Trophoblast cell (in vitro differentiated cells and primary cell): ENCODE measurements around the gene UBE2H.
"Not testable (repeated sequence)": the region's sequence is repeated elsewhere in the genome, so short reads cannot be mapped to it uniquely, and the experiment has no call there.

Source experiments
- DNase-seq, 2 donors: peaks; one replicate each; pipeline ENCODE4 v3.0.0-alpha.2; 2016
- H2AFZ ChIP-seq: 2 replicates; pipeline ENCODE4 v1.6.1; 2013; ENCODE audit warnings: low read length, moderate library complexity, mild to moderate bottlenecking; ENCODE audit not compliant: insufficient read depth, poor library complexity
- H2AK5ac ChIP-seq: 2 replicates; pipeline ENCODE4 v1.6.1; 2013; ENCODE audit warnings: mild to moderate bottlenecking, low read length
- H2BK120ac ChIP-seq: 2 replicates; pipeline ENCODE4 v1.6.1; 2013; ENCODE audit warnings: low read length, mild to moderate bottlenecking, moderate library complexity; ENCODE audit not compliant: insufficient read depth, poor library complexity
- H2BK12ac ChIP-seq: 2 replicates; pipeline ENCODE4 v1.6.1; 2013; ENCODE audit warnings: mild to moderate bottlenecking, low read length, moderate library complexity
- H2BK5ac ChIP-seq: 2 replicates; pipeline ENCODE4 v1.6.1; 2013; ENCODE audit warnings: low read length, low read depth, moderate library complexity, mild to moderate bottlenecking; ENCODE audit not compliant: poor library complexity
- H3K14ac ChIP-seq: 2 replicates; pipeline ENCODE4 v1.6.1; 2013; ENCODE audit warnings: mild to moderate bottlenecking, low read length
- H3K18ac ChIP-seq: 2 replicates; pipeline ENCODE4 v1.6.1; 2013; ENCODE audit warnings: mild to moderate bottlenecking, low read length
- H3K23ac ChIP-seq: 2 replicates; pipeline ENCODE4 v1.6.1; 2013; ENCODE audit warnings: low read length
- H3K27ac ChIP-seq: 2 replicates; pipeline ENCODE4 v1.5.1; 2013; ENCODE audit warnings: low read depth, mild to moderate bottlenecking, inconsistent platforms, low read length, moderate library complexity
- H3K27me3 ChIP-seq: 2 replicates; pipeline ENCODE4 v1.6.1; 2013; ENCODE audit warnings: inconsistent platforms, mild to moderate bottlenecking, low read length, moderate library complexity; ENCODE audit not compliant: insufficient read depth
- H3K36me3 ChIP-seq, 2 experiments: 1 replicate in 1 of 2; 2 replicates in 1 of 2; pipeline ENCODE4 v1.6.1; 2013; ENCODE audit warnings: low read length in 2 of 2, mild to moderate bottlenecking in 2 of 2, moderate library complexity in 1 of 2; ENCODE audit not compliant: insufficient read depth in 2 of 2, control insufficient read depth in 1 of 2
- H3K4ac ChIP-seq: 2 replicates; pipeline ENCODE4 v1.6.1; 2013; ENCODE audit warnings: low read depth, mild to moderate bottlenecking, low read length, moderate library complexity
- H3K4me1 ChIP-seq, 2 experiments: 1 replicate in 1 of 2; 2 replicates in 1 of 2; pipeline ENCODE4 v1.6.1; 2013; ENCODE audit warnings: low read length in 2 of 2, mild to moderate bottlenecking in 2 of 2, moderate library complexity in 1 of 2; ENCODE audit not compliant: insufficient read depth in 2 of 2, control insufficient read depth in 1 of 2
- H3K4me2 ChIP-seq: 2 replicates; pipeline ENCODE4 v1.6.1; 2013; ENCODE audit warnings: inconsistent platforms, mild to moderate bottlenecking, low read length, moderate library complexity
- H3K4me3 ChIP-seq: 2 replicates; pipeline ENCODE4 v1.5.1; 2013; ENCODE audit warnings: mild to moderate bottlenecking, low read depth, low read length, inconsistent platforms
- H3K79me1 ChIP-seq: one replicate; pipeline ENCODE4 v1.6.1; 2013; ENCODE audit warnings: low read length
- H3K79me2 ChIP-seq: 2 replicates; pipeline ENCODE4 v1.6.1; 2013; ENCODE audit warnings: low read length, mild to moderate bottlenecking; ENCODE audit not compliant: control insufficient read depth, insufficient read depth, poor library complexity
- H3K9ac ChIP-seq: 2 replicates; pipeline ENCODE4 v1.6.1; 2013; ENCODE audit warnings: mild to moderate bottlenecking, low read length
- H3K9me3 ChIP-seq: 2 replicates; pipeline ENCODE4 v1.6.1; 2013; ENCODE audit warnings: low read depth, mild to moderate bottlenecking, control low read depth, inconsistent platforms, low read length; ENCODE audit not compliant: insufficient read depth
- H4K12ac ChIP-seq: 2 replicates; pipeline ENCODE4 v1.6.1; 2013; ENCODE audit warnings: low read depth, mild to moderate bottlenecking, low read length, moderate library complexity
- H4K8ac ChIP-seq: 2 replicates; pipeline ENCODE4 v1.6.1; 2013; ENCODE audit warnings: low read depth, mild to moderate bottlenecking, low read length, moderate library complexity
- H4K91ac ChIP-seq: one replicate; pipeline ENCODE4 v1.6.1; 2013; ENCODE audit warnings: low read depth, mild to moderate bottlenecking, low read length, moderate library complexity
- WGBS: extraction: QIAGEN DNeasy Blood & Tissue Kit; methylation state at CpG from one replicate; pipeline ENCODE4 v1.1.7; 2013; ENCODE audit warnings: missing lambda C conversion rate; ENCODE audit not compliant: insufficient read length, insufficient coverage; ENCODE audit errors: extremely low coverage; 5-methylcytosine and 5-hydroxymethylcytosine counted together

The UBE2H gene

GRCh38 chr7:129896568-129897382 lies 56.0 kb downstream of the UBE2H start:
- no peak overlapping the region for H3K27ac ChIP-seq

GRCh38 chr7:129894184-129894583 lies 58.6 kb downstream of the UBE2H start:
- not testable (repeated sequence) for H4K8ac ChIP-seq, H2BK5ac ChIP-seq, H3K79me2 ChIP-seq, H4K91ac ChIP-seq, H2AFZ ChIP-seq, H3K27ac ChIP-seq, H3K36me3 ChIP-seq, H2AK5ac ChIP-seq, H3K4ac ChIP-seq, H3K27me3 ChIP-seq, H3K14ac ChIP-seq, H3K23ac ChIP-seq, H3K4me3 ChIP-seq, H3K79me1 ChIP-seq, H3K9ac ChIP-seq, DNase-seq, H3K4me2 ChIP-seq, H3K18ac ChIP-seq, H3K4me1 ChIP-seq, H2BK12ac ChIP-seq, H2BK120ac ChIP-seq, H4K12ac ChIP-seq, H3K9me3 ChIP-seq
- WGBS = no CpG with 5 or more reads among the region's 7 CpGs

More at GRCh38 chr7:129896568-129897382, 56.0 kb downstream of the UBE2H start:
- no peak overlapping the region for H3K4ac ChIP-seq
- no peak overlapping the region for H2BK12ac ChIP-seq
- H4K8ac ChIP-seq = no peak overlapping the region
- no peak overlapping the region for H2BK5ac ChIP-seq
- WGBS = no CpG with 5 or more reads among the region's 6 CpGs
- no peak overlapping the region for H3K4me3 ChIP-seq
- H3K27me3 ChIP-seq = no peaks in the 10 kb centered on the region
- no peak overlapping the region for H3K4me2 ChIP-seq
- no peaks in the 10 kb centered on the region for H3K79me1 ChIP-seq
- no peaks in the 10 kb centered on the region for H3K4me1 ChIP-seq
- no peak overlapping the region for H4K12ac ChIP-seq
- no peaks in the 10 kb centered on the region for H3K9me3 ChIP-seq
- H2BK120ac ChIP-seq = no peak overlapping the region
- no peak overlapping the region for H2AFZ ChIP-seq
- peaks cover 4 to 9% of the 10 kb centered on the region in 2 experiments for H3K36me3 ChIP-seq
- no peak overlapping the region for H3K18ac ChIP-seq
- H2AK5ac ChIP-seq = no peak overlapping the region
- no peak for DNase-seq
- H3K9ac ChIP-seq = no peak overlapping the region
- no peak overlapping the region for H4K91ac ChIP-seq
- H3K14ac ChIP-seq = no peak overlapping the region
- H3K79me2 ChIP-seq = no peaks in the 10 kb centered on the region
- no peak overlapping the region for H3K23ac ChIP-seq

GRCh38 chr7:129890090-129890489 lies 62.7 kb downstream of the UBE2H start:
- H3K9ac ChIP-seq = no peak overlapping the region
- H3K4ac ChIP-seq = no peak overlapping the region
- no peak overlapping the region for H4K12ac ChIP-seq
- no peak overlapping the region for H2AK5ac ChIP-seq
- no peak overlapping the region for H4K8ac ChIP-seq
- H3K23ac ChIP-seq = no peak overlapping the region
- H3K4me3 ChIP-seq = no peak overlapping the region
- H3K18ac ChIP-seq = no peak overlapping the region
- H3K27ac ChIP-seq = no peak overlapping the region
- H3K14ac ChIP-seq = no peak overlapping the region
- H4K91ac ChIP-seq = no peak overlapping the region
- no peaks in the 10 kb centered on the region for H3K9me3 ChIP-seq
- no peak overlapping the region for H2AFZ ChIP-seq
- peak overlapping the region; percentile 21 for H2BK5ac ChIP-seq
- H3K79me2 ChIP-seq = no peaks in the 10 kb centered on the region
- H3K4me1 ChIP-seq = peaks cover 4 to 6% of the 10 kb centered on the region in 2 experiments
- H3K79me1 ChIP-seq = no peaks in the 10 kb centered on the region
- no peak overlapping the region for H2BK120ac ChIP-seq
- no CpG with 5 or more reads among the region's 9 CpGs for WGBS
- no peak overlapping the region for H2BK12ac ChIP-seq
- peaks cover 2 to 4% of the 10 kb centered on the region in 2 experiments for H3K36me3 ChIP-seq
- H3K4me2 ChIP-seq = no peak overlapping the region
- no peak for DNase-seq
- H3K27me3 ChIP-seq = no peaks in the 10 kb centered on the region

DNA sequence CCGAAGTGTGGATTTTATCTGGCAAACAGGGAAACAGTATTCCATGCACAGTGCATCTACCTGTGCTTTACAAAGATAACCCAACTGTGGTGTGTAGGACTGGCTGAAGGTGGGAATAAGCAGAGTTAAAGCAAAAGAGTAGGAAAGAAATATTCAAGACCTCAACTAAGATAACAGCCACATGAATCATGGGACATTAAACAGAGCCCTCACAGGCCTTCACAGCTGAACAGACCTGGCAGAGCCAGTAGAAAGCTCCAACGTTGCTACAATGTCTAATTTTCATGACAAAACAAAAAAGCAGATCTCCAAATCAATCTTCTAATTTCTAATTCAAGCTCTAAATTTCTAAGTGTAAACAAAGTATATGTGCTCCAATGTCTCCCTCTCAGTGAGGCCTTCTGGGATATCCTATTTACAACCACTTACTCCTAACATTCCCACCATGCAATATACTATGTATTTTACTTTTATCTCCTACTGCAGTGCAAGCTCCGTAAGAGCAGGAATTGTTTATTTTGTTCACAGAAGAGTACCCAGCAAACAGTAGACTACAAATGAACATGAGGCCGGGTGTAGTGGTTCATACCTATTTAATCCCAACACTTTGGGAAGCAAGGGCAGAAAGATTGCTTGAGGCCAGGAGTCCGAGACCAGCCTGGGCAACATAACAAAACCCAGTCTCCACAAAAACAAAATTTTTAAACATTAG lies 63.5 kb downstream of the UBE2H start:
- Histone ChIP-seq H3K9me3 (no peaks in the 10 kb centered on the region), H3K9ac (no peak overlapping the region), H3K4ac (no peak overlapping the region), H2BK12ac (no peak overlapping the region), H4K12ac (no peak overlapping the region), H3K36me3 (peaks cover 2 to 6% of the 10 kb centered on the region in 2 experiments), H3K18ac (peak overlapping the region; percentile 30), H3K14ac (no peak overlapping the region), H2AFZ (no peak overlapping the region), H3K79me1 (no peaks in the 10 kb centered on the region), H3K4me2 (no peak overlapping the region), H3K4me1 (peaks cover 4 to 6% of the 10 kb centered on the region in 2 experiments), H3K4me3 (no peak overlapping the region), H2AK5ac (no peak overlapping the region), H3K23ac (no peak overlapping the region), H2BK5ac (no peak overlapping the region), H3K79me2 (no peaks in the 10 kb centered on the region), H4K91ac (no peak overlapping the region), H3K27me3 (no peaks in the 10 kb centered on the region), H2BK120ac (no peak overlapping the region), H3K27ac (no peak overlapping the region), H4K8ac (no peak overlapping the region)
- DNase-seq = no peak
- no CpG with 5 or more reads among the region's 5 CpGs for WGBS
